GM19043 (cell line): ENCODE data around the gene YTHDF1.
"Not testable (repeated sequence)": the region's sequence is repeated elsewhere in the genome, so short reads cannot be mapped to it uniquely, and the experiment has no call there.

Experiments used
- ATAC-seq: cut with Tn5 transposase; IDR thresholded peaks from one replicate; pipeline ENCODE4 v1.9.1; 2021; ENCODE audit warnings: low read depth; ENCODE audit not compliant: unreplicated experiment

Gene YTHDF1

DNA sequence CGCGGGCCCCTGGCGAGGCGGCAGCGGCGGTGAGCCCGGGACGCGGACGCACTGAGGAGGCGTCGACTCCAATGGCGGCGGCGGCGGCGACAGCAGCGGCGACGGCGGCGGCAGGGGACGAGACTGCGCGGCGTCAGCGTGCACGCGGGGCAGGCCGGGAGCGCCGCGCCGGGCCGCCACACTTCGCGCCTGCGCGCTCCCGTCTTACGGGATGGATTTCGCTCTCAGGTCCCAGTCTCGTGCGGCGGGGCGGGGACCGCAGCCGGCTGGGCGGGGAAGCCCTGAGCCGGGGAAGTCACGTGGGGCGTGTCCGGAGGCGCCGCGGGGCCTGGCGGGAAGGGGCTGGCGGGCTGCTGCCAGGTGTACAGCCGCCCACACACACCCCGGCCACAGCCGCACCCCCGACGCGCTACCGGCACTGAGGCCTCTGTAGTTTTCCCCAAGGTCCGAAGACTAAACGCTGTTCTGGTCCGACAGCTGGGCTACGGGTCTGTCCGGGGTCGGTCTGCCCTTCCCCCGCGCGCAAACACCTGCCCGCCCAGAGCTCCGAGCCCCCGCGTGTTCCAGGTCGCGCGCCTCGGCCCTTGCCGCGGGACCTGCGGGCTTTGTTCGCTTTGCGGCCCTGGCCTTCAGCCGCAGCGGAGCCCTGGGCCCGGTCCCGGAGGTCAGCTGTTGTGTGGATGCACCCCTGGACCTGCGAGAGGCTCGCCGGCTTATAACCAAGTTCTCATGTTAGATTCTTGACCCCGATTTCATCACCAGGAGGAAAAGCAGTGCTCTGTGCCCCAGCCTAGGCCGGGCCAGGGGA, at the start of gene YTHDF1:
Gene YTHDF1, minus strand, starts transcription at position 91 of the 808 bp plus-strand sequence. CDS start 239 bp downstream, outside the sequence.
- peak; percentile 86 for ATAC-seq

DNA sequence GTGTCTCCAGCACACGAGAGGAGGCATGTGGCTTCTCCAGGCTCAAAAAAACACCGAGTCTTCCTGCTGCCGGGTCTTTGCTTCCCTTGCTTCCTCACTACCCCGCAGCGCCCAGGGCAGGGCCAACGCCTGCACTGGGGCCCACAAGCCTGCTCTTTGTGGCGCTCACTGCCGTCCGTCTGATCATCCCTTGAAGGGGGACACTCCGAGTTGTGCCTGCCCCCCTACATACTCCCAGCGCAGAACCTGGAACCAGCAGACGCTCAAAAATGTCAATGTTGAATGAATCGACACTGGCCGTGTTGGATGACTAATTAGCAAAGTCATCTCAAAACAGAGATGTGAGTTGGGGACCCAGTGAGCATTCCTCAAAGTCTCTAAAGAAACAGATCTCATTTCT, 48.6 kb upstream of the YTHDF1 start:
- no peak for ATAC-seq

DNA sequence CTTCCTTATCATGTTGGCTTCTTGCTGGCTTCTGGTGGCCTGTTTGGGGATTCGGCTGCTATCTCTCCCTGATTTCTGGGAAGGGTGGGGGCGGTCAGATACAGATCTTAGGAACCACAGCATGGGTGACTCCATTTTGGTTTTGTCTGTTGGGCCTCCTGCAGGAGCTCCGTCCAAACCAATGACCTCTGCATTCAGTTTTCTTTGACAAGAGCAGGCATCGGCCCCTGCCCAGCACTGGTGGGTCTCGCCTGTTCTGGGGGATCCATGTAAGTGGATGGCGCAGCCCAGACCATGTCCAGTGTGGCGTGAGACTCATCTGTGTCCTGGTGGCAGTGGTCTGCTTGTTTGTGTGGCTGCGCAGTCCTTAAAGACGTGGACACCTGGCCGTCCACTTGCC, 48.1 kb upstream of the YTHDF1 start:
- ATAC-seq, result no peak

DNA sequence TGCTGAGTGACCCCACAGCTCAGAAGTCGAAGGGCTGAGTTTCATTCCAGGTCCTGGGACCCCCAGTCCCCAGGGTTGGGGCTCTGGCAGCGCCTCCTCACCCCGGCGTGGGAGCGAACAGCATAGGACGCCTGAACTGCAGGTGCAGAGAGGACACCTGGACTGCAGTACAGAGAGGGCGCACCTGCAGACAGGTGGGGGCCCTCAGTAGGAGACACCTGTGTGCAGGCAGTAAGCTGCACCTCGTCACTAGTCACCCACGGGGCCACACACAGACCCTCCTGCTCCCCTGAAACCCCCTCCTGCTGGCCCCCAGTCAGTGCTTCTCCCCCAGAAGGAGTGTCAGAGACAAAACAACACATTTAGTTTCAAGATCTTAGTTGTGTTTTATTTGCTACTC, 46.9 kb upstream of the YTHDF1 start:
- no peak for ATAC-seq

DNA sequence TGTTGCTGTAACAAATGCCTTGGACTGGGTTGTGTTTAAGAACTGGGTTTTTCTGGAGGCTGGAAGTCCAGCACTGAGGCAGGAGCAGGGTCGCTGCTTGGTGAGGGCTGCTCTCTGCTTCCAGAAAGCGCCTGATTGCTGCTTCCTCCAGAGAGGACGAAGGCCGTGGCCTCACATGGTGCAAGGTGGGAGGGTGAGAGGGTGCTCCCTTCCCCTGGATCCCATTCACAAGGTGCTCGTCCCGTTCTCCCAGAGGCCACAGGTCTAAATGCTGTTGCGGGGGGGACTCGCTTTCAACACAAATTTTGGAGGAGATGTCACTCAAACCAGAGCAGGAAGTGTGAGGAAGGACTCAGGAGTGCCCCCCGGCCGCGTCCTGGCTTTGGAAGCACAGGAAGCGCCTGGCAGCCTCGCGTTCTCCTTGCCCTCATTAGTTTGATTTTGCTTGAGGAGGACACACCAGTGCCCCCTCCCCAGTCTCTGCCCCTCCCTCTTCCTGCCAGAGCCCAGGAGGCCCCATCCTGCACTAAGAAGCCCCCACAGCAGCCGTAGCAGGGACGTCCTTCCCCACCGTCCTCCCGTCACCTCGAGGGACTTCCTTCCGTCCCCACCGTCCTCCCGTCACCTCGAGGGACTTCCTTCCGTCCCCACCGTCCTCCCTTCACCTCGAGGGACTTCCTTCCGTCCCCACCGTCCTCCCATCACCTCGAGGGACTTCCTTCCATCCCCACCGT, 46.0 kb upstream of the YTHDF1 start:
- ATAC-seq, result no peak

DNA sequence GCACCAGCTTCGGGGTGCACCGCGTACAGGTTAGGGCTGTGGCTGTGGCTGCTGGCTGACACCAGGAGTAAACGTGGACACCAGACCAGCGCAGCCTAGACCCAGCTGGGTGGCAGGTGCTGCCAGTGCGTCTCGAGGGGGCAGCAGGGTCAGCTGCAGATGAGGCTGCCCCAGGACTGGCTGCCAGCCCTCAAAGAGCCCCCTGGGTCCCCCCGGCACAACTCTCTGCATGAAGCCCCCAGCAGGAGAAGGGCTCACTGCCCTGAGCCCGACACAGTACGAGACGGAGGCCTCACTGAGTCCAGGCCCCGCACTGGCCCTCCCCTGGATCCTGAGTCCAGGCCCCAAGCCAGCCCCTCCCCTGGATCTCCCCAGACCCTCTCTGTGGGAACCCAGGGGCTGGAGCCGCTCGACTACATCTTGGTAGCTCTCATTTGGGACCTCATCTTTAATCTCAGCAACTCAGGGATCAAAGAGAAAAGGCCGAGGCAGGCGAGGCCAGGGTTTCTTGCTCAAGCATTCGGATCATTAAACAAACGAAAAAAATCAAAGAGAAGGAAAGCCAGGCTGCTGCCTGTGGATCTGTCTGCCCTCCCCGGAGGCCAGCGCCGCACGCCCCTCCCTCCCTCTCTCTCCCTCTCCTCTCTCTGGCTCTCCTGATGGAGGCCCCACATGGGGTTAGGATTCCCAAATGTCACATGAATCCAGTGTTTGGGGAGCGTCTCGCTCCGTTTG, 45.3 kb upstream of the YTHDF1 start:
- no peak for ATAC-seq

DNA sequence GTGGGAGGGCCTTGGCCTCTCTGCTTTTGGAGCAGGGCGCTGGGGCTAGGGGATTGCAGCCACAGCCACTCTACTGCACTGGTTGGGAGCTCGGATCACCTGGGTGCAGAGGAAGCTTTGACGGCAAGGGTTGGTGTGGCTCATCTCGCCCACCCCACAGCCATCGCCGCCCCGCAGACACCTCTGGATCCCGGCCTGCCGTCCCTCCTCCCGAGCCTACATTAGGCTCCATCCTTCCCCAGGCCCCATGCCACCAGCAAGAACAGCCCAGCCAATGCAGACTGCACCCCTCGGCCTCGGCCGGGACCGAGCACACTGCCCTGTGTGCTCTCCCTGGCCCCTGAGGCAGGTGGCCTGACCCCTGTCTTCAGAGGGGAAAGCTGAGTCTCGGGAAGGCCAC, 44.6 kb upstream of the YTHDF1 start:
- ATAC-seq, result no peak

DNA sequence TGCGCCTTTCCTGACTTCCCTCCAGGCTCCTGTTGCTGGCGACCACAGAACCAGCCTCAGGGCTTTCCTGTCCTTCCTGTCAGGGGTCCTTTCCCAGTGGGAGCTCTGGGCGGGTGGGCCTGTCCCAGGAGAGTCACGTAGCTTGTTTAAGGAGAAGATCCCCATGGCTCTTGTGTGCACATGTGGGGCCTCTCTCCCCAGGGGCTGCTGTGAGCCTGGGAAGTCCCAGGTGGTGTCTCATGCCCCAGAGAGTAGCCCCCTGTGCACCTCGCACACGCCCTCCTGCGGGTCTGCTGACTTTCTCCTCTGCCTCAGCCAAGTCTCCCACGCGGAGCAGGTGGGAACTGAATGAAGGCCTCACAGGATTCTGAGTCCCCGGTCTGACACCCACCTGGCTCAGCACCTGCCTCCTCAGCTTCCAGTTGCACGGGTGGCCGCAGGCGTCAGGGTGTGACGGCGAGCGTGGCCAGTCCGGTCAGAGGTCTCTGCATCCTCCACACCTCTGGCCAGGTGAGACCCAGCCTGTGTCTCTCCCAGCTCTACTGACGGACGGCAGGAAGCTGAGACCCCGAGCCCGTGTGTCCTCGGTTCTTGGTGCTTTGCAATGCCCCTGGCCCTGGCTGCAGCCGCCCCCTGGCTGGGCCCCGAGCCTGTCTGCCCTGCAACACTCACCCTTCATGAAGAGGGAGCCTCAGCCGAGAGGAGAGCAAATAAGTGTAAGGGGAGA, 44.0 kb upstream of the YTHDF1 start:
- ATAC-seq, result no peak

DNA sequence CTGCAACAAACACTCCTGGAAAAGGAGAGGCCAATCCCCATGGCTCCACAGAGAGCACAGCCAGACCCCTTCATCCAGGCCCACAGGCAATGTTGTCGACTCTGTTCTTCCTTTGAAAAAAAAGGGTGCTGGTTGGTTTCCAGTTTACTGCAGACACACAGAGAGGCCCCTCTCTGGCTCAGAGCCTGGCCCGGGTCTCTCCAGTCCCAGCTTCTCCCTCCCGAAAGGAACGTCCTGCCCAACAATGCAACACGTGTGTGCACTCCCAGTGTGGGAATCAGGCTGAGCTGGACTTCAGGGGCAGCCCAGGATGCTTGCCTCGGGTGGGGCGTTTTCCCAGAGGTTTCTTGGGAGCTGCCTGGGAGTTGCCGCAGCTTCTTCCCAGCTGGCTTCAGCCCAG, 42.9 kb upstream of the YTHDF1 start:
- no peak for ATAC-seq

DNA sequence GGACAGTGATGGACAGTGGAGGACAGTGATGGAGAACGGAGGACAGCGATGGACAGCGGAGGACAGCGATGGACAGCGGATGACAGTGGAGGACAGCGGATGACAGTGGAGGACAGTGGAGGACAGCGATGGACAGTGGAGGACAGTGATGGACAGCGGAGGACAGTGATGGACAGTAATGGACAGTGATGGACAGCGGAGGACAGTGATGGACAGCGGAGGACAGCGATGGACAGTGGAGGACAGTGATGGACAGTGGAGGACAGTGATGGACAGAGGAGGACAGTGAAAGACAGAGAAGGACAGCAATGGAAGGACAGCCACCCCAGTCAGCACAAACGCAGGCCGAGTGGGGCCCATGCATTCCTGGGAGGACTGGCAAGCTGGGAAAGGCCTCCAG, 41.7 kb upstream of the YTHDF1 start:
- ATAC-seq, result no peak

DNA sequence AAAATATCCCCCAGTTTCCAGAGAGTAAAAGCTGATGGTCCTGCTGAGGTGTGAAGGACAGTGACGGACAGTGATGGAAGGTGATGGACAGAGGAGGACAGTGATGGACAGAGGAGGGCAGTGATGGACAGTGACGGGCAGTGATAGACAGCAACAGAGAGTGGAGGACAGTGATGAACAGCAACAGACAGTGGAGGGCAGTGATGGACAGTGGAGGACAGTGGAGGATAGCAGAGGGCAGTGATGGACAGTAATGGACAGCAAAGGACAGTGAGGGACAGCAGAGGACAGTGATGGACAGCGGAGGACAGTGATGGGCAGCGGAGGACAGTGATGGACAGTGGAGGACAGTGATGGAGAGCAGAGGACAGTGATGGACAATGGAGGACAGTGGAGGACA, 41.0 kb upstream of the YTHDF1 start:
- no peak for ATAC-seq

DNA sequence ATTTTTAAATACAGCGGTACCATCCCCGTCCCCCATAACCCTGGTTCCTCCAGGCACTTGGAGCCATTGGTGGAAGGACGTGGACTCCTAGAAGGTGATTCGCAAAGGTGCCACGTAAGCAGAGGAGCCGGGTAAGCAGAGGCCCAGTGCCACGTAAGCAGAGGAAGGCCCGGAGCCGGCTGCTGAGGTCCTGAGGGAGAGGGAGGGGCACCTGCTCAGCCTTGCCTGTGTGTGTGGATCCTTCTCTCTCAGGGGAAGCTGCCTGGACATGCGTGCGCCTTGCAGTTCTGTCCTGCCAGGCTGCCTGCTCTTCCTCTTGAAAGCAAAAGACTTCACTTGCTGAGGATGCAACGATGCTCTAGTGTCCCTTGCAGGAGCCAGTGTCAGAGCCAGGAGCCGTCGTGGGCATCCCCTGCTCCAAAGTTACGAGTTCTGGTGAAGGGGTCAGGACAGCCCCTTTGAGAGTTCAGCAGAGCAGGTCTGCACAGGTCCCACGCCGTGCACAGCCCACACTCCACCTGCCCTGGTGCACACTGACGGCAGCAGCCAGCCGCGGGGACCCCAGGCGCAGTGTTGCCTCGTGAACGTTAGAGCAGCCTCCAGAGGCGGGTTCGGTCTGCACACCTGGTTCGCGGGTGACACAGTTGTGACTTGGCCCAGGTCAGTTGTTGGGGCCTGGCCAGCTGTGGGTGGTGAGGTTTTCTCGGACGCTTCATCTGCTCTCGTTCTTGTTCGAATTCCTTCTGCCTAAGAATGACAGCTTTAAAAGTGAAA, 40.2 kb upstream of the YTHDF1 start:
- no peak for ATAC-seq

DNA sequence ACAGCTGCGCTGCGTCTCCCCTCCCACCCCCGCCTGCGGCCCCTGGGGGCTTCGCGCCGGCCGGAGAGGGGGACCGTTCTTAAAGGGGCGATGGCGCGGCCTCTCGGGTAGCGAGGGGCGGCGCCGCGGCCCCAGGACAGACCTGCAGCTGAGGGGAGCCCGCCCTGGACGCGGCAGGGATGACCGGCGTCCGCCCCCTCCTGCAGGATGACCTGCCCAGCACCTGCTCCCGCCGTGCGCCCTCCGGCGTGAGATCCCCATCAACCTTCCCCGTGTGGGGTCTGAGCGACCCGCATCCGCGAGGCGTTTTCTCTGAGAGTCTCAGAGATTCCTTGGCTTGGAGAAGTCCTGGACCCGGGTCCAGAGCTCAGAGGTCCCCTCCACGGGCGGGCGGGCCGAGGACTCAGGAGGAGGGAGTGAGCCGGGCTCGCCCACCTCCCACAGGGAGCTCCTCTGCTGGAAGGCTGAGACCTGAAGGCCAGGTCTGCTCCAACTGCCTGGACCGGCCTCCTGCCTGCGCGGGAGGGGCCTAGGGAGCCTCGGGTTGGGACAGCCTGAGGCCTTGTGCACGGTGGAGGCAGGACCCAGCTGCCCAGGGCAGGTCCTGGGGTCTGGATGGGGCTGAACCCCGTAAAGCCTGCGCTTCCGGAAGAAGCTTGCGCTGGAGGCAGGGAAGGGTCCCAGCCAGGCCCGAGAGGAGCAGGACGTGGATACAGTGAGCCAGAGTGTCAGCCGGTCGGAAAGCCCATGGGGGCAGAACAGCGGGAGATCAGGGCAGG, 38.9 kb upstream of the YTHDF1 start:
- no peak for ATAC-seq

DNA sequence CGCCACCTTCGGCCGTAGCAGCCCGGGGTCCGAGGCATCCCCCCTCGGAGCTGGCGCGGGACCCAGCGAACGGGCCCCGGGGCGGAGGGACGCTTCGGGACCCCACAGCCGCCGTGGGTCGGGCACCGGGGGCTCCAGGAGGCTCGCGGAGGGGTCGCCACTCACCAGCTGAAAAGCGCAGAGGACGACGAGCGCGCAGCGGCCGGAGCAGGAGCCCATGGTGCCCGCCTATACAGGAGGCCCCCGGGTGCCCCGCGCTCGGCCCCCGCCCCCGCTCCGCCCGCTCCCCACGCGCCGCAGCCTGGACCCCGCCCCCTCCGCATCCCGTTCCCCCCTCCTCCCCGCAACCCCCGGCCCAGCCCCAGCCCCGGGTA, 38.3 kb upstream of the YTHDF1 start, which contains the start of gene NKAIN4:
Gene NKAIN4, minus strand, starts transcription at position 232 of the 374 bp plus-strand sequence. Its CDS starts 13 bp downstream, at position 219.
- no peak for ATAC-seq

DNA sequence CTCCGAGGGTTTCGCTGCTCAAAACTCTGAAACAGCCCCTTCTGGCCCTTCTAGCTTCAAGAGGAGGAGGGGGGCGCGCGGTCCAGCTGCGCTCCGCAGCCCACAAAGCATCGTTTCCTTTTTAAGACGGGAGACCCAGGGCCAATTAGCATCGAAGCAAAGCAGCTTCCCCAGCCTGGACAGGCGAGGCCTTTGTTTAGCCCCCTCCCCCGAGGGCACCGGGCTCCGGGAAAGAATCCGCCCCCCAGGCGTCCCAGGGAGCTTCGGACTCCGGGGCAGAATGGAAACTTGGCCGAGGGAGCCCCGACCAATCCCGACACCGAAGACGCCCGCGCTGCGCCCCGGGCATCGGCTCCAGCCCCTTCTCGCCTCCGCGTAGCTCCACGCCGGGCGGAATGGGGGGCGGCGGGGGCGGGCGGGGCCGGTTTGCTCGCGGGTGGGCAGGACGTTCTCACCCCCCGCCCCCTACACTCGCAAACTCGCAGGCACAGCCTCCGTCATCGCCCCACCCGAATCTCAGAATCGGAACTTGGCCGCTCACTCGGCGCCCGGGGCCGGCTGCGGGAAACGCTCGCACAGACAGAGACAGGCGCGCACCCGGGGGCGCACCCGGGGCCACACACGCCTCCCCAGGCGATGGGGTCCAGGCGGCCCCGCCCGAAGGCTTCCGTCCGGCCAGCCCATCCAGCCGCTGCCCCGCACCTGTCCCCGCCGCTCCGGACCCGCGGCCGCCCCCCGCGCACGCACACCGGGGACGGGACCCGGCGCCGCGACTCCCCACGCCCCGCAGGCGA, 37.7 kb upstream of the YTHDF1 start:
- ATAC-seq, result no peak

DNA sequence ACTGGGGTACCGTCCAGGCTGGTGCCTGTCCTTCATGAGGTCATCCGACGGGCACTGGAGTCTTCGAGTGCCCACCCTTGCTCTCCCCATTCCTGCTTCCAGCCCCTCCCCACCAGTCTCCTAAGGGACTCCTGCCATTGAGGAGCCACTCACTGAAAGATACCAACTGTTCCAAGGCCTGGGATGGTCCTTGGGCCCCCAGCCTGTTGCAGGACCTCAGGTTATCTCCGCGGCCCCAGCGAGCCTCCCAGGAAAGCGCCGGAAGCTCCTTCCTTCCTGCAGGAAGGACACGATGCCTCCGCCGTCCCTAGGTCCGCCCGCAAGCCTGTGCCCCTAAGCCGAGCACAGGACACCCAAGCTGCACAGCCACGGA, 37.1 kb upstream of the YTHDF1 start:
- ATAC-seq, result no peak

DNA sequence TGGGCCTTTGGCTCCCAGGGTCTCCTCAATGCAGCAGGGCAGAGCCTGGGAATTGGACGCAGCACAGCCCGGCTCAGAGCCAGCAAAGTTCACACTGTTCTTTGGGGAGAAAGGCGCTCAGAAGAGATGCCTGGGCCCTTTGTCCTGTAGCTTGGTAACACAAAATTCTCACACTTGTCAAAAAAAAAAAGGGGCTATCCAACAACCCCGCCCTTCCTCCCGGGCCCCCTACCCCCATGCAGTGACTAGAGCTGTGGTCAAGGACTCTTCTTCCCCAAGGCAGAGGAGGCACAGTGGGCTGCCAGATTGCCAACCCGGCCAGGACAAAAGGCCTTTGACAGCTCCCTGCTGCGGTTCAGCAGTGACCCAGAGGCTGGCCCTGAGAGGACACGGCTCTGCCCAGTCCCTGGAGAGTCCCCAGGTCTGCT, 36.4 kb upstream of the YTHDF1 start:
- ATAC-seq, result no peak

DNA sequence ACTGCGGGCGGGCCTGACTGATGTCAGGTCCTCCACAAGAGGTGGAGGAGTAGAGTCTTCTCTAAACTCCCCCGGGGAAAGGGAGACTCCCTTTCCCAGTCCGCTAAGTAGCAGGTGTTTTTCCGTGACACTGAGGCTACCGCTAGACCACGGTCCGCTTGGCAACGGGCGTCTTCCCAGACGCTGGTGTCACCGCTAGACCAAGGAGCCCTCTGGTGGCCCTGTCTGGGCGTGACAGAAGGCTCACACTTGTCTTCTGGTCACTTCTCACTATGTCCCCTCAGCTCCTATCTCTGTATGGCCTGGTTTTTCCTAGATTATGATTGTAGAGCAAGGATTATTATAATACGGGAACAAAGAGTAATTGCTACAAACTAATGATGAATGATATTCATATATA, 35.4 kb upstream of the YTHDF1 start:
- ATAC-seq, result not testable (repeated sequence)
